H1 (cell line): ENCODE data around the gene RBM26. TPM values are rescaled to one million over a fixed set of nuclear protein-coding genes. Genes with fewer than 3 reads are reported as not detected.

ENCODE experiments used
- CTCF ChIA-PET: fragments of 300-600 bp; sonication (Branson Sonifier 250); formaldehyde crosslinking; loops from one replicate; lab custom pipeline; 2021; ENCODE audit not compliant: partially characterized antibody; lab: Charles Lee
- POLR2A ChIA-PET: fragments of 300-600 bp; sonication (Branson Sonifier 250); formaldehyde crosslinking; loops from one replicate; lab custom pipeline; 2021; ENCODE audit warnings: inconsistent platforms; ENCODE audit not compliant: partially characterized antibody; lab: Charles Lee
- DNase-seq, 2 experiments: peaks; one replicate each; pipeline versions ENCODE4 v3.0.0 to v3.0.0-alpha.2; 2010 to 2022; ENCODE audit warnings: low spot score in 2 of 2, low read depth in 1 of 2, mixed read lengths in 1 of 2
- FAIRE-seq: peaks from 2 replicates; lab custom pipeline; 2011; peaks lifted over from hg19 to GRCh38; lab: Jason Lieb, UNC
- H2AFZ ChIP-seq: 2 replicates; pipeline ENCODE4 v1.8.1; 2012; ENCODE audit warnings: low read length, inconsistent platforms
- H2AK5ac ChIP-seq: 2 replicates; pipeline ENCODE4 v1.6.1; 2013; ENCODE audit warnings: low read depth, low read length
- H2BK120ac ChIP-seq: replicated peaks from 2 replicates; pipeline ENCODE3; 2013; ENCODE audit warnings: low read depth, low read length, inconsistent platforms
- H2BK12ac ChIP-seq: 2 replicates; pipeline ENCODE4 v1.6.1; 2013; ENCODE audit warnings: low read depth, low read length
- H2BK15ac ChIP-seq: 2 replicates; pipeline ENCODE4 v1.6.1; 2013; ENCODE audit warnings: low read length
- H2BK20ac ChIP-seq: 2 replicates; pipeline ENCODE4 v1.6.1; 2013; ENCODE audit warnings: low read length
- H2BK5ac ChIP-seq: 2 replicates; pipeline ENCODE4 v1.6.1; 2013; ENCODE audit warnings: low read depth, low read length
- H3K14ac ChIP-seq: 2 replicates; pipeline ENCODE4 v1.6.1; 2013; ENCODE audit warnings: inconsistent platforms; ENCODE audit not compliant: insufficient read length
- H3K18ac ChIP-seq: 2 replicates; pipeline ENCODE4 v1.6.1; 2013; ENCODE audit warnings: low read length; ENCODE audit errors: extremely low read depth
- H3K23ac ChIP-seq: 2 replicates; pipeline ENCODE4 v1.6.1; 2013; ENCODE audit warnings: inconsistent platforms; ENCODE audit not compliant: insufficient read length
- H3K23me2 ChIP-seq: 2 replicates; pipeline ENCODE4 v1.6.1; 2013; ENCODE audit warnings: low read depth, low read length
- H3K27ac ChIP-seq: 2 replicates; pipeline ENCODE4 v1.6.1; 2011; ENCODE audit warnings: low read depth, low read length, inconsistent platforms
- H3K27me3 ChIP-seq, 4 experiments: replicated peaks in 1 of 4; 1 replicate in 1 of 4; 2 replicates in 3 of 4; pipeline versions ENCODE4 v1.6.1 to v1.8.1; 2011 to 2013; ENCODE audit warnings: low read length in 3 of 4, mild to moderate bottlenecking in 3 of 4, inconsistent platforms in 2 of 4, mixed read lengths in 2 of 4, moderate library complexity in 1 of 4; ENCODE audit not compliant: control insufficient read depth in 3 of 4, insufficient read depth in 3 of 4; ENCODE audit errors: extremely low read depth in 1 of 4
- H3K36me3 ChIP-seq, 4 experiments: 2 replicates each; pipeline versions ENCODE4 v1.6.1 to v1.8.1; 2011 to 2013; ENCODE audit warnings: mild to moderate bottlenecking in 4 of 4, low read length in 3 of 4, moderate library complexity in 2 of 4, control low read depth in 1 of 4, inconsistent platforms in 1 of 4; ENCODE audit not compliant: insufficient read depth in 4 of 4, control insufficient read depth in 2 of 4
- H3K4ac ChIP-seq: replicated peaks from 2 replicates; pipeline ENCODE3; 2013; ENCODE audit warnings: low read length, low read depth, mixed read lengths, inconsistent platforms; ENCODE audit not compliant: insufficient read length
- H3K4me1 ChIP-seq, 4 experiments: replicated peaks in 1 of 4; 1 replicate in 1 of 4; 2 replicates in 3 of 4; pipeline versions ENCODE4 v1.6.1 to v1.8.1; 2011 to 2013; ENCODE audit warnings: low read length in 3 of 4, inconsistent platforms in 2 of 4, mixed read lengths in 1 of 4; ENCODE audit not compliant: insufficient read depth in 4 of 4, control insufficient read depth in 3 of 4
- H3K4me2 ChIP-seq, 2 experiments: 2 replicates each; pipeline versions ENCODE4 v1.6.1 to v1.8.1; 2011 to 2013; ENCODE audit warnings: low read depth in 2 of 2, low read length in 2 of 2, control low read depth in 1 of 2, inconsistent platforms in 1 of 2, mild to moderate bottlenecking in 1 of 2; ENCODE audit not compliant: insufficient read depth in 1 of 2
- H3K4me3 ChIP-seq, 4 experiments: fragments of 200-600, 300-600 bp in 1 of 4; sonication (generic), shearing (Covaris generic), sonication (Bioruptor Twin) in 1 of 4; 2 replicates each; pipeline versions ENCODE4 v1.5.1 to v1.8.1; 2011 to 2016; ENCODE audit warnings: low read length in 4 of 4, low read depth in 3 of 4, control low read depth in 2 of 4, inconsistent platforms in 2 of 4, mild to moderate bottlenecking in 2 of 4, mixed read lengths in 1 of 4, moderate library complexity in 1 of 4; ENCODE audit not compliant: insufficient read depth in 2 of 4; ENCODE audit errors: extremely low read depth in 1 of 4
- H3K56ac ChIP-seq: replicated peaks from 2 replicates; pipeline ENCODE3; 2013; ENCODE audit warnings: low read depth, mild to moderate bottlenecking, mixed read lengths, low read length, inconsistent platforms; ENCODE audit not compliant: insufficient read length
- H3K79me1 ChIP-seq: 2 replicates; pipeline ENCODE4 v1.6.1; 2013; ENCODE audit warnings: low read depth, low read length, control low read depth
- H3K79me2 ChIP-seq, 2 experiments: 2 replicates each; pipeline versions ENCODE4 v1.6.1 to v1.8.1; 2012 to 2013; ENCODE audit warnings: low read length in 2 of 2, mild to moderate bottlenecking in 2 of 2, inconsistent platforms in 1 of 2; ENCODE audit not compliant: insufficient read depth in 2 of 2, control insufficient read depth in 1 of 2
- H3K9ac ChIP-seq, 4 experiments: replicated peaks in 1 of 4; 1 replicate in 1 of 4; 2 replicates in 3 of 4; pipeline versions ENCODE4 v1.6.1 to v1.8.1; 2011 to 2013; ENCODE audit warnings: low read depth in 3 of 4, low read length in 3 of 4, control low read depth in 2 of 4, mild to moderate bottlenecking in 2 of 4, moderate library complexity in 2 of 4, inconsistent platforms in 1 of 4; ENCODE audit errors: extremely low read depth in 1 of 4
- H3K9me3 ChIP-seq, 2 experiments: 2 replicates each; pipeline versions ENCODE4 v1.6.1 to v1.8.1; 2012 to 2013; ENCODE audit warnings: mild to moderate bottlenecking in 2 of 2, moderate library complexity in 2 of 2, control low read depth in 1 of 2, inconsistent platforms in 1 of 2, low read depth in 1 of 2, low read length in 1 of 2, mixed read lengths in 1 of 2; ENCODE audit not compliant: insufficient read depth in 2 of 2
- H4K20me1 ChIP-seq, 2 experiments: replicated peaks in 1 of 2; 2 replicates each; pipeline versions ENCODE3 to v1.8.1; 2011 to 2013; ENCODE audit warnings: inconsistent platforms in 2 of 2, low read length in 2 of 2, mild to moderate bottlenecking in 1 of 2; ENCODE audit not compliant: insufficient read depth in 2 of 2, control insufficient read depth in 1 of 2
- H4K5ac ChIP-seq: 2 replicates; pipeline ENCODE4 v1.6.1; 2013; ENCODE audit warnings: low read length, low read depth, mixed read lengths, inconsistent platforms; ENCODE audit not compliant: insufficient read length
- H4K8ac ChIP-seq: 2 replicates; pipeline ENCODE4 v1.8.0; 2013; ENCODE audit warnings: mild to moderate bottlenecking, moderate library complexity, low read length, inconsistent platforms; ENCODE audit not compliant: insufficient read depth; ENCODE audit errors: extremely low read depth
- H4K91ac ChIP-seq: replicated peaks from 2 replicates; pipeline ENCODE3; 2013; ENCODE audit warnings: low read length, mixed read lengths, inconsistent platforms; ENCODE audit not compliant: insufficient read length
- ATF2 ChIP-seq: IDR thresholded peaks from 2 replicates; pipeline ENCODE4 v1.6.1; 2012; ENCODE audit warnings: low read length, inconsistent platforms
- CHD2 ChIP-seq: IDR thresholded peaks from 2 replicates; pipeline ENCODE4 v1.6.1; 2012; ENCODE audit warnings: low read length, improper control_type of control experiment
- E2F6 ChIP-seq: IDR thresholded peaks from 2 replicates; pipeline ENCODE4 v1.6.1; 2012; ENCODE audit warnings: inconsistent platforms
- EP300 ChIP-seq, 2 experiments: IDR thresholded peaks; 1 replicate in 1 of 2; 2 replicates in 1 of 2; pipeline ENCODE4 v1.6.1; 2011 to 2012; ENCODE audit warnings: low read depth in 2 of 2, low read length in 2 of 2, mild to moderate bottlenecking in 2 of 2, borderline replicate concordance in 1 of 2, inconsistent platforms in 1 of 2, moderate library complexity in 1 of 2
- KDM5A ChIP-seq: fragments of 200-600 bp; IDR thresholded peaks from 2 replicates; pipeline ENCODE4 v1.7.1; 2012; ENCODE audit warnings: mild to moderate bottlenecking, low read length, inconsistent platforms, mixed read lengths
- MAX ChIP-seq: IDR thresholded peaks from 2 replicates; pipeline ENCODE4 v1.6.1; 2012; ENCODE audit warnings: inconsistent platforms
- PHF8 ChIP-seq: fragments of 200-600 bp; sonication (generic); conservative IDR thresholded peaks from 2 replicates; pipeline ENCODE4 v1.7.1; 2012; ENCODE audit warnings: low read depth, mild to moderate bottlenecking, inconsistent platforms, low read length, moderate library complexity
- POLR2AphosphoS5 ChIP-seq: IDR thresholded peaks from 2 replicates; pipeline ENCODE4 v1.6.1; 2011; ENCODE audit warnings: low read depth, low read length
- RFX5 ChIP-seq: IDR thresholded peaks from 2 replicates; pipeline ENCODE4 v1.6.1; 2011; ENCODE audit warnings: low read depth, low read length, improper control_type of control experiment, borderline replicate concordance
- SP2 ChIP-seq: IDR thresholded peaks from 2 replicates; pipeline ENCODE4 v1.6.1; 2012; ENCODE audit warnings: mild to moderate bottlenecking, low read length, inconsistent platforms
- SRF ChIP-seq: IDR thresholded peaks from 2 replicates; pipeline ENCODE4 v1.6.1; 2011; ENCODE audit warnings: mild to moderate bottlenecking, low read depth, low read length, moderate library complexity
- TCF12 ChIP-seq: IDR thresholded peaks from 2 replicates; pipeline ENCODE4 v1.6.1; 2011; ENCODE audit warnings: low read depth, mild to moderate bottlenecking, low read length
- TEAD4 ChIP-seq: IDR thresholded peaks from 2 replicates; pipeline ENCODE4 v1.6.1; 2012; ENCODE audit warnings: low read depth, low read length, inconsistent platforms, mixed read lengths
- polyA plus RNA-seq, 7 experiments: library from polyadenylated mRNA; depleted of rRNA in 3 of 7; stranded (reverse) in 5 of 7; unstranded in 2 of 7; fragments of >200 nt in 5 of 7; fragments of 200-250 nt in 2 of 7; gene quantifications; 1 replicate in 5 of 7; 2 replicates in 1 of 7; 4 replicates in 1 of 7; pipeline versions ENCODE4 v1.2.1 to v1.2.3, GENCODE V29; 2011 to 2013; ENCODE audit warnings: missing spikeins in 2 of 7, mixed read lengths in 2 of 7
- total RNA-seq: library from RNA; stranded (reverse); fragmentation: NEBNext Ultra II Directional; extraction: Animal tissue kit (Norgen Biotek cat#: 25700); gene quantifications from 2 replicates; pipeline ENCODE4 v1.2.1, GENCODE V29; 2021

RBM26 gene
- total and polyA plus RNA-seq, 2 of the 8 experiments (the other 6 are each of a cell fraction or from before 2014, with no cell fraction given) = 20.3 to 65.5 TPM

GRCh38 chr13:79289571-79289970, 116.5 kb downstream of the RBM26 start:
- CTCF ChIA-PET = no interaction called here
- no peak overlapping the region for H4K5ac ChIP-seq
- no peak overlapping the region for H2AFZ ChIP-seq
- H3K18ac ChIP-seq = no peak overlapping the region
- H3K56ac ChIP-seq = no peak overlapping the region
- H2BK15ac ChIP-seq = no peak overlapping the region
- H4K91ac ChIP-seq = no peak overlapping the region
- no peaks in the 10 kb centered on the region for H3K9me3 ChIP-seq
- FAIRE-seq (no peak), DNase-seq (no peak)
- H2BK12ac ChIP-seq = no peak overlapping the region
- H2AK5ac ChIP-seq = no peak overlapping the region
- no peak overlapping the region for H3K4me2 ChIP-seq
- H3K36me3 ChIP-seq = no peaks in the 10 kb centered on the region
- peak overlapping the region; percentile 19 for H2BK120ac ChIP-seq
- H3K27me3 ChIP-seq = no peaks in the 10 kb centered on the region
- no peaks in the 10 kb centered on the region for H3K79me2 ChIP-seq
- H2BK5ac ChIP-seq = no peak overlapping the region
- H3K27ac ChIP-seq = no peak overlapping the region
- H4K8ac ChIP-seq = no peak overlapping the region
- H3K4ac ChIP-seq = no peak overlapping the region
- H3K4me3 ChIP-seq = no peak overlapping the region
- no peak overlapping the region for H3K9ac ChIP-seq
- H4K20me1 ChIP-seq = no peaks in the 10 kb centered on the region
- no peak overlapping the region for H3K14ac ChIP-seq
- H3K23me2 ChIP-seq = no peaks in the 10 kb centered on the region
- POLR2A ChIA-PET = interaction anchor here (1.1 kb wide), 1 partner anchor 9 kb away, joined by 4 read pairs; no protein-coding TSS in a partner anchor
- no peaks in the 10 kb centered on the region for H3K79me1 ChIP-seq
- H3K23ac ChIP-seq = no peak overlapping the region
- peaks cover 0 to 14% (median 7%) of the 10 kb centered on the region in 4 experiments; a peak in 4 of 7 replicates for H3K4me1 ChIP-seq
- H2BK20ac ChIP-seq = no peak overlapping the region
- no peak for TF ChIP-seq E2F6
- no peak for TF ChIP-seq POLR2AphosphoS5
- no peak for TF ChIP-seq EP300 (IDR thresholded peaks at IDR 0.05; ENCODE audit: borderline replicate concordance in 1 of 2, low read depth in 2 of 2, low read length in 2 of 2)
- TF ChIP-seq CHD2 = no peak
- no peak for TF ChIP-seq SRF
- no peak for TF ChIP-seq RFX5
- TF ChIP-seq MAX = no peak
- TF ChIP-seq ATF2 = no peak
- no peak for TF ChIP-seq TCF12
- no peak for TF ChIP-seq TEAD4
- no peak for TF ChIP-seq SP2
- no peak for TF ChIP-seq KDM5A
- TF ChIP-seq PHF8 = no peak
